Neural crest cell (in vitro differentiated cells): ENCODE results near the gene ADAMTS16. TPM values are rescaled to one million over a fixed set of nuclear protein-coding genes. Genes with fewer than 3 reads are reported as not detected.

ENCODE experiments used
- DNase-seq: peaks from one replicate; pipeline ENCODE4 v3.0.0; 2021; ENCODE audit warnings: low read depth, mixed read lengths, low spot score
- H3K27ac Mint-ChIP-seq: one replicate; pipeline ENCODE4 v1.8.0; 2021; ENCODE audit warnings: mild to moderate bottlenecking, mixed read lengths; ENCODE audit not compliant: unreplicated experiment
- H3K27me3 Mint-ChIP-seq: 2 replicates; pipeline ENCODE4 v1.8.0; 2021; ENCODE audit warnings: low read depth, mild to moderate bottlenecking, mixed read lengths
- H3K36me3 Mint-ChIP-seq: 2 replicates; pipeline ENCODE4 v1.8.0; 2021; ENCODE audit warnings: low read depth, mild to moderate bottlenecking, mixed read lengths
- H3K4me1 Mint-ChIP-seq: 2 replicates; pipeline ENCODE4 v1.8.0; 2021; ENCODE audit warnings: mixed read lengths
- H3K4me3 Mint-ChIP-seq: one replicate; pipeline ENCODE4 v1.8.0; 2021; ENCODE audit warnings: mild to moderate bottlenecking, mixed read lengths
- H3K9me3 Mint-ChIP-seq: 2 replicates; pipeline ENCODE4 v1.8.0; 2021; ENCODE audit warnings: mixed read lengths
- CTCF ChIP-seq: fragments of 200-600 bp; sonication (generic); conservative IDR thresholded peaks from 2 replicates; pipeline ENCODE4 v1.5.0; 2021; ENCODE audit warnings: antibody characterized with exemption, mild to moderate bottlenecking
- total RNA-seq: library from RNA; stranded (reverse); gene quantifications from 2 replicates; pipeline ENCODE4 v1.2.1, GENCODE V29; 2021

ADAMTS16 gene
- total RNA-seq, 1 donor from 2014 or later = 1.7 TPM

- Mint-ChIP-seq H3K27me3 (no peaks in the 10 kb centered on the region), H3K27ac (no peak overlapping the region), H3K9me3 (no peaks in the 10 kb centered on the region), H3K4me3 (no peak overlapping the region), H3K4me1 (no peaks in the 10 kb centered on the region), H3K36me3 (no peaks in the 10 kb centered on the region)
- DNase-seq = no peak
- no peak for TF ChIP-seq CTCF
Observed at GRCh38 chr5:5209089-5209488, 69.0 kb downstream of the ADAMTS16 start.

- no peak overlapping the region for H3K27ac Mint-ChIP-seq
- no peaks in the 10 kb centered on the region for H3K4me1 Mint-ChIP-seq
- H3K4me3 Mint-ChIP-seq = no peak overlapping the region
- no peak for TF ChIP-seq CTCF
- H3K36me3 Mint-ChIP-seq = no peaks in the 10 kb centered on the region
- no peaks in the 10 kb centered on the region for H3K27me3 Mint-ChIP-seq
- no peaks in the 10 kb centered on the region for H3K9me3 Mint-ChIP-seq
- DNase-seq = no peak
Observed at GRCh38 chr5:5209510-5210286, 69.6 kb downstream of the ADAMTS16 start.

GRCh38 chr5:5217371-5217770 is 77.2 kb downstream of the ADAMTS16 start:
- Mint-ChIP-seq H3K27me3 (no peaks in the 10 kb centered on the region), H3K27ac (no peak overlapping the region), H3K4me3 (no peak overlapping the region), H3K4me1 (peaks cover 11% of the 10 kb centered on the region), H3K9me3 (no peaks in the 10 kb centered on the region), H3K36me3 (no peaks in the 10 kb centered on the region)
- no peak for TF ChIP-seq CTCF
- DNase-seq = no peak

GRCh38 chr5:5218396-5218795 is 78.3 kb downstream of the ADAMTS16 start:
- H3K27ac Mint-ChIP-seq = no peak overlapping the region
- H3K9me3 Mint-ChIP-seq = no peaks in the 10 kb centered on the region
- no peak for TF ChIP-seq CTCF
- H3K4me3 Mint-ChIP-seq = no peak overlapping the region
- peaks cover 11% of the 10 kb centered on the region for H3K4me1 Mint-ChIP-seq
- no peak for DNase-seq
- H3K36me3 Mint-ChIP-seq = no peaks in the 10 kb centered on the region
- no peaks in the 10 kb centered on the region for H3K27me3 Mint-ChIP-seq

GRCh38 chr5:5219541-5219940 is 79.4 kb downstream of the ADAMTS16 start:
- Mint-ChIP-seq H3K9me3 (no peaks in the 10 kb centered on the region), H3K4me1 (peaks cover 11% of the 10 kb centered on the region), H3K27ac (no peak overlapping the region), H3K36me3 (no peaks in the 10 kb centered on the region), H3K27me3 (no peaks in the 10 kb centered on the region), H3K4me3 (no peak overlapping the region)
- no peak for TF ChIP-seq CTCF
- no peak for DNase-seq
